Suppressor macrophage treated with lipopolysaccharide for 1 hour (primary cell): Measurements from ENCODE around the gene ZBTB24.
"Not testable (repeated sequence)": the region's sequence is repeated elsewhere in the genome, so short reads cannot be mapped to it uniquely, and the experiment has no call there.

Experiments used
- DNase-seq, 3 donors: peaks; one replicate each; pipeline ENCODE4 v3.0.0-alpha.2; 2020 to 2022

ZBTB24 gene

GRCh38 chr6:109467696-109468095, 15.3 kb downstream of the ZBTB24 start:
- no peak for DNase-seq

GRCh38 chr6:109466212-109466923, 16.7 kb downstream of the ZBTB24 start:
- no peak for DNase-seq

- no peak for DNase-seq
Observed at GRCh38 chr6:109465772-109466171, 17.2 kb downstream of the ZBTB24 start.

- DNase-seq, result no peak
Observed at GRCh38 chr6:109461733-109462526, 21.1 kb downstream of the ZBTB24 start.

GRCh38 chr6:109461205-109461604, 21.8 kb downstream of the ZBTB24 start:
- DNase-seq, result not testable (repeated sequence)

GRCh38 chr6:109460161-109460829, 22.7 kb downstream of the ZBTB24 start:
- no peak for DNase-seq

GRCh38 chr6:109458774-109459531, 24.1 kb downstream of the ZBTB24 start:
- DNase-seq, result peak; percentile 85 to 91 (median 89)

- no peak for DNase-seq
Observed at GRCh38 chr6:109457562-109457996, 25.4 kb downstream of the ZBTB24 start.

- DNase-seq, result no peak
Observed at GRCh38 chr6:109456710-109457561, 26.1 kb downstream of the ZBTB24 start.

- no peak for DNase-seq
Observed at GRCh38 chr6:109456111-109456583, 26.9 kb downstream of the ZBTB24 start.

GRCh38 chr6:109455437-109456110, 27.4 kb downstream of the ZBTB24 start, which contains the start of gene MICAL1:
Gene MICAL1, minus strand, starts transcription at chr6:109455772. Its CDS starts 1,576 bp downstream, at chr6:109454196.
- DNase-seq, result peak; percentile 75 to 88 (median 79)

GRCh38 chr6:109454496-109455436, 28.3 kb downstream of the ZBTB24 start:
- DNase-seq, result peak; percentile 68 to 81 (median 77)

GRCh38 chr6:109453594-109454495, 29.2 kb downstream of the ZBTB24 start:
- DNase-seq, result no peak

- no peak for DNase-seq
Observed at GRCh38 chr6:109453156-109453555, 29.9 kb downstream of the ZBTB24 start.

- no peak for DNase-seq
Observed at GRCh38 chr6:109452181-109452580, 30.8 kb downstream of the ZBTB24 start.

- DNase-seq, result no peak
Observed at GRCh38 chr6:109451376-109451775, 31.6 kb downstream of the ZBTB24 start.

GRCh38 chr6:109450801-109451200, 32.2 kb downstream of the ZBTB24 start:
- no peak for DNase-seq
